Stomach (tissue), 9 donors: ENCODE data around the gene SMAP2. TPM values are rescaled to one million over a fixed set of nuclear protein-coding genes. Genes with fewer than 3 reads are reported as not detected.

Source experiments
- DNase-seq, 2 donors: peaks; one replicate each; pipeline versions ENCODE4 v3.0.0 to v3.0.0-alpha.2; 2013 to 2019
- H3K27ac ChIP-seq, 5 donors: fragments of 200-600 bp in 4 of 5; sonication (generic) in 4 of 5; one replicate each; pipeline ENCODE4 v1.5.1; 2013 to 2019; ENCODE audit warnings: mild to moderate bottlenecking in 1 of 5, moderate library complexity in 1 of 5
- H3K27me3 ChIP-seq, 3 donors: fragments of 200-600 bp; sonication (generic); one replicate each; pipeline ENCODE4 v1.5.1; 2017 to 2019; ENCODE audit warnings: mixed run types in 1 of 3
- H3K36me3 ChIP-seq, 4 donors: fragments of 200-600 bp; sonication (generic); 1 replicate in 3 of 4; 2 replicates in 1 of 4; pipeline ENCODE4 v1.5.1; 2016 to 2019
- H3K4me1 ChIP-seq, 4 donors: fragments of 200-600 bp; sonication (generic); one replicate each; pipeline ENCODE4 v1.5.1; 2016 to 2019
- H3K4me3 ChIP-seq, 4 donors: fragments of 200-600 bp; sonication (generic) in 3 of 4; one replicate each; pipeline ENCODE4 v1.5.1; 2016 to 2019; ENCODE audit warnings: mild to moderate bottlenecking in 1 of 4
- H3K9me3 ChIP-seq, 4 donors: fragments of 200-600 bp; sonication (generic); one replicate each; pipeline ENCODE4 v1.5.1; 2016 to 2019
- CTCF ChIP-seq, 7 experiments: fragments of 450-650 bp in 4 of 7; fragments of 200-600 bp in 3 of 7; sonication (generic) in 3 of 7; IDR thresholded peaks; one replicate each; pipeline ENCODE4 v1.5.1; 2016 to 2019; ENCODE audit warnings: antibody characterized with exemption in 7 of 7, control low read depth in 2 of 7, mild to moderate bottlenecking in 1 of 7
- EP300 ChIP-seq: sonication (generic); formaldehyde crosslinking; IDR thresholded peaks from one replicate; pipeline ENCODE4 v1.6.1; 2017; ENCODE audit warnings: antibody characterized with exemption
- POLR2A ChIP-seq, 4 donors: fragments of 450-650 bp; IDR thresholded peaks; one replicate each; pipeline ENCODE4 v1.6.1; 2016; ENCODE audit warnings: antibody characterized with exemption in 4 of 4, control low read depth in 2 of 4, mild to moderate bottlenecking in 1 of 4, moderate library complexity in 1 of 4
- POLR2AphosphoS5 ChIP-seq, 3 donors: sonication (generic); formaldehyde crosslinking; IDR thresholded peaks; one replicate each; pipeline ENCODE4 v1.6.1; 2016; ENCODE audit warnings: antibody characterized with exemption in 3 of 3
- WGBS, 5 donors: extraction: QIAGEN DNeasy Blood & Tissue Kit in 3 of 5; methylation state at CpG; one replicate each; pipeline versions ENCODE4 v1.1.5 to v1.1.7; 2013 to 2018; 5-methylcytosine and 5-hydroxymethylcytosine counted together
- intact Hi-C: fragments of 100-400 bp; cut with DNase I; formaldehyde crosslinking; loops from one replicate; pipeline ENCODE4 v1.15.1; 2023; ENCODE audit warnings: low total_unique reads
- polyA plus RNA-seq, 3 donors: library from polyadenylated mRNA; stranded (reverse); fragments of 200-250 nt; gene quantifications; one replicate each; pipeline ENCODE4 v1.2.3, GENCODE V29; 2013
- total RNA-seq, 5 donors: library from RNA; depleted of rRNA; stranded (reverse); fragments of >200 nt; gene quantifications; one replicate each; pipeline versions ENCODE4 v1.1.0 to v1.2.3, GENCODE V29; 2014 to 2016
- donor health status: healthy with polysubstance abuse.
- donor health status: Bipolar disorder and iron deficiency.
- donor health status: healthy.

Gene SMAP2
- total and polyA plus RNA-seq, 8 donors = 21.6 to 58.0 (median 31.8) TPM

GRCh38 chr1:40371707-40372258 lies 1.7 kb upstream of the SMAP2 start:
- intact Hi-C loops = no loop called here

GRCh38 chr1:40372658-40373322 lies 737 bp upstream of the SMAP2 start:
- Histone ChIP-seq H3K36me3 (peaks cover 0 to 3% (median 0%) of the 10 kb centered on the region in 4 donors), H3K27ac (peak overlapping the region in 1 of 5 donors; percentile 97), H3K4me3 (peak overlapping the region; percentile 91 to 100 (median 98)), H3K4me1 (peaks cover 0 to 38% (median 26%) of the 10 kb centered on the region in 4 donors), H3K27me3 (no peaks in the 10 kb centered on the region), H3K9me3 (no peaks in the 10 kb centered on the region)
- DNase-seq = no peak
- TF ChIP-seq CTCF (IDR thresholded peaks at IDR 0.05) (no peak), POLR2AphosphoS5 (IDR thresholded peaks at IDR 0.05) (no peak), EP300 (no peak), POLR2A (IDR thresholded peaks at IDR 0.05) (no peak)
- intact Hi-C loops = no loop called here
- 33 to 37% (median 34%) methylated on average over 6 of the region's 6 CpGs for WGBS, 5 donors

More at GRCh38 chr1:40371707-40372258, 1.7 kb upstream of the SMAP2 start:
- TF ChIP-seq POLR2A (IDR thresholded peaks at IDR 0.05) (no peak), POLR2AphosphoS5 (IDR thresholded peaks at IDR 0.05) (no peak), CTCF (IDR thresholded peaks at IDR 0.05) (no peak), EP300 (no peak)
- Histone ChIP-seq H3K27me3 (no peaks in the 10 kb centered on the region), H3K27ac (no peak overlapping the region), H3K4me3 (no peak overlapping the region), H3K4me1 (peaks cover 0 to 28% (median 22%) of the 10 kb centered on the region in 4 donors), H3K36me3 (no peaks in the 10 kb centered on the region), H3K9me3 (no peaks in the 10 kb centered on the region)
- no peak for DNase-seq
- 52 to 70% (median 66%) methylated on average over 4 of the region's 4 CpGs for WGBS, 5 donors

GRCh38 chr1:40377512-40377911 lies 4.0 kb downstream of the SMAP2 start:
- no peak for TF ChIP-seq CTCF (IDR thresholded peaks at IDR 0.05)
- Histone ChIP-seq H3K27ac (peak overlapping the region in 3 of 5 donors; percentile 26 to 99 (median 36)), H3K4me3 (peak overlapping the region in 2 of 4 donors; percentile 21 to 34), H3K36me3 (peaks cover 0 to 6% (median 2%) of the 10 kb centered on the region in 4 donors), H3K9me3 (no peaks in the 10 kb centered on the region), H3K4me1 (peaks cover 22 to 85% (median 60%) of the 10 kb centered on the region in 4 donors), H3K27me3 (no peaks in the 10 kb centered on the region)
- intact Hi-C loops = no loop called here
- WGBS, 5 donors = 34 to 48% (median 42%) methylated on average over 1 of the region's 1 CpG
- no peak for DNase-seq

- Histone ChIP-seq H3K4me3 (peak overlapping the region in 1 of 4 donors; percentile 12), H3K27me3 (no peaks in the 10 kb centered on the region), H3K27ac (peak overlapping the region in 3 of 5 donors; percentile 88 to 99 (median 88)), H3K4me1 (peaks cover 41 to 98% (median 71%) of the 10 kb centered on the region in 4 donors), H3K9me3 (no peaks in the 10 kb centered on the region), H3K36me3 (peaks cover 0 to 6% (median 2%) of the 10 kb centered on the region in 4 donors)
- DNase-seq = peak in 1 of 2 donors; percentile 62
- WGBS, 5 donors = 23 to 52% (median 25%) methylated on average over 1 of the region's 1 CpG
- TF ChIP-seq POLR2AphosphoS5 (IDR thresholded peaks at IDR 0.05) (no peak), POLR2A (IDR thresholded peaks at IDR 0.05) (no peak)
- intact Hi-C loops = no loop called here
Observed at GRCh38 chr1:40379785-40380452, 6.4 kb downstream of the SMAP2 start.
